Measurements from ENCODE around the gene KLRC1.
"Not testable (repeated sequence)": the region's sequence is repeated elsewhere in the genome, so short reads cannot be mapped to it uniquely, and the experiment has no call there.

KLRC1 gene

DNA sequence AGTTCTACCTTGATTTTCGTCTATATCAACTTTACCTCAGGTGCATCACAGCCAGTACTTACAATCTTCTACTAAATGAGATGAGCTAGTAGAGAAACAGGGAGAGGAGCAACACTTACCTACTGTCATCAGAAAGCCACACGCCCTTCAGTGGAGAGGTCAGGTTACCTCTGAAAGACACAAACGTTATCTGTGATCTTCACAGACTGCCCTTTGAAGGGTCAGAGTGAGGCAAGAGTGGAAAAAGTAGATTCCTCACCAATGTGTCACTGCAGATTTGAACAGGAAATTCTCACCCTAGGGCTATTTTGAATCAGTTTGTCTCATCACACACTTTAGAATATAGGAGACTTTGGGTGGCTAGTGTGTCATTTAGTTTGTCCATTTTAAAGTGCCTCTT, 31.0 kb downstream of the KLRC1 start:
- DNase-seq (ENCODE audit: low read depth in 2 of 2), result not testable (repeated sequence)

DNA sequence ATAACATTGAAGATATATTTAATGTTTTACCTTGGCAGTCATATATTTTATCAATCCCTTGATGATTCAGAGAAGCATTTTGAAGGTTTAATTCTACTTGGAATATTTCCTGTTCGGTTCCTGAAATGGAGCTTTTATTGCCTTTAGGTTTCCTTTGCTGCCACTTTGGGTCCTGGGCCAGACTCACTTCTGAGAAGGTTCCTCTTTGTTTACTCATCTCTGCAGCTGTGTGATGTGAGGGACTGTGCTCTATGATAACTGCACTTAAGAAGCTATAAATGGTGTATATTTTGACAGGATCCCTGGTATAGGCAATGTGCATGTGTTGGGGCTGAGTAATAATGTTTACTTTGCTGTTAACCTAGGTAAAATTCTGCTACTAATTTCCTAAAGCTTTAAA, 32.8 kb downstream of the KLRC1 start, which contains the start of gene KLRC3:
Gene KLRC3, minus strand, starts transcription at position 262 of the 400 bp plus-strand sequence. Its CDS starts 45 bp downstream, at position 217.
- not testable (repeated sequence) for DNase-seq (ENCODE audit: low read depth in 2 of 2)

- DNase-seq (ENCODE audit: low read depth in 2 of 2), result no peak
These were observed 43.8 kb downstream of the KLRC1 start, which contains the start of gene KLRC4 for GRCh38 chr12:10409392-10409791. Gene KLRC4, minus strand, starts transcription at chr12:10409757. Its CDS starts 182 bp downstream, at chr12:10409575.

GRCh38 chr12:10408842-10409241, 44.3 kb downstream of the KLRC1 start:
- DNase-seq (ENCODE audit: low read depth in 2 of 2), result no peak

DNA sequence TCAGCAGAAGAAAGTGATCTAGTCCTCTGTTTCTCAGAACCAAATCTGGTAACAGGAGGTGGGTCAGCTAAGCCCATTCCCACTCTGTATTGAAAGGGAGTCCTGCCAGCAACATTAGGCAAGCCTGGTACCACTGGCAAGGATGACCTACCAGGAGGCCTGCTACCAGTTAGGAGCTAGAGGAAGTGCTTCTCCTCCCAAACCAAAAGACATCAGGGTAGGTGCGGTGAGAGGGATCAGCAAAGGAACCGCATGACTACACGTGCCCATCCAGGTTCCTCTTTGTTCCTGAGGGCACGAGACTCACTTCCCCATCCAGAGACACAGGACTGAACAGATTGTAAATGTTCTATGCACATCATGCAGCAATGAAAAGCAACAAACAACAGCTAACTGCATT, 46.5 kb downstream of the KLRC1 start:
- no peak for DNase-seq (ENCODE audit: low read depth in 2 of 2)

- DNase-seq (ENCODE audit: low read depth in 2 of 2), result no peak
These were observed 47.9 kb downstream of the KLRC1 start for GRCh38 chr12:10405294-10405693.

- no peak for DNase-seq (ENCODE audit: low read depth in 2 of 2)
These were observed 48.4 kb downstream of the KLRC1 start for GRCh38 chr12:10404798-10405197.

GRCh38 chr12:10400829-10401228, 52.3 kb downstream of the KLRC1 start:
- DNase-seq (ENCODE audit: low read depth in 2 of 2), result no peak

GRCh38 chr12:10398168-10398567, 55.0 kb downstream of the KLRC1 start:
- no peak for DNase-seq (ENCODE audit: low read depth in 2 of 2)

DNA sequence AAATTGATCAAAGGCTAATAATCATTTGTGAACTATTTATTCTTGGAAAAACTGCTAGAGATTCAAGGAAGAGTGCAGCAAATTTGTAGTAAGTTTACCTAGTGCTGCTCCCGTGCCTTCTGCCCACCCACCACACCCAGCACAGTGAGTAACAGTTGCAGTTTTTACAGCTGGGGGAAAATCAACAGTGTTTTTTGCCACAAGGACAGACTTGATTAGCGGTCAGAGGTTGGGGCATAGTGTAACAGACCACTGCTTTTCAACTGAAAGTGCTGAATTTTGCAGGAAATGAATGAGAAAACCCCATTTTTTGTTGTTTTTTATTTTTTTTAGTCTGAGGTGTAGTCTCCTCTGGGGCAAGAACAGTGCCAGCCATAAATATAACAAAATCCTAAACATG, 55.9 kb downstream of the KLRC1 start:
- no peak for DNase-seq (ENCODE audit: low read depth in 2 of 2)

GRCh38 chr12:10396176-10396575, 57.0 kb downstream of the KLRC1 start:
- DNase-seq (ENCODE audit: low read depth in 2 of 2), result not testable (repeated sequence)

Data from stimulated activated CD8-positive, alpha-beta memory T cell treated with anti-CD3 and anti-CD28 coated beads, Interleukin-7, amount 100 ng/mL, for 4 hours (primary cell).